ENCODE results near the gene DCAF11. TPM values are rescaled to one million over a fixed set of nuclear protein-coding genes. Genes with fewer than 3 reads are reported as not detected.
A peak's percentile ranks its signal among the peaks of the same experiment; 100 is the strongest.

The DCAF11 gene
- total RNA-seq, 4 donors from 2014 or later, result 55.4 to 114 (median 79.3) TPM

DNA sequence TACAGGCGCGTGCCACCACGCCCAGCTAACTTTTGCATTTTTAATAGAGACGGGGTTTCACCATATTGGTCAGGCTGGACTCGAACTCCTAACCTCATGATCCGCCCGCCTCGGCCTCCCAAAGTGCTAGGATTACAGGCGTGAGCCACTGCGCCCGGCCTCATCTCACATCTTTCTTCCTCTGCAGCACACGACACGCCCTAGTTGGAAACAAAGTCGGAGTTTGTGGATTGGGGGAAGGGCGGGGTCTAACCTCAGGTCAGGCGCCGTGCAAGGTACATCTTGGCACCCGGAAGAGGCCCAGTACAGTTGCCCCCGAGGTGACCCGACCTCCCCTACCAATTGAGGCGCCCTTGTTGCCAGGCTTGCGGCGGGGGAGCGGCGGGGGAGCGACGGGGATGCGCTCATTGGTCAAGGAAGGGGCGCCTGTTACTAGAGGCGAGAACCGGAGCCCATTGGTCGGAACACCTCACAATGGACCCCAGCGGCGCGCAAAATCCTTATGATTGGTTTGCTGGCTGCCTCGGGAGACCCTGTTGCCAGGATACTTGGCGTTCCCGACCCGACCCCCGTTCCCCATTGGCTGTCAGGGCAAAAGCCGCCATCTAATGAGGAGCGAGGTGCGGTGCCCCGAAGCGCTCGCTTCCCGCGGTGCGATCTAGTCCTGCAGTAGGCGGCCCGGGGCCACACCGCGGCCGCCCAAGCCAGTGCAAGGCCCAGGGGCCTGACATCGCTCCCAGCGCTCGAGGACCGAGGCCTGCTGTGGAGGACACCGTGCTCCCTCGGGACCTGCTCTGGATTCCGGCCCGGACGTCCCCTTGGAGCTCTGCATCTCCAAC lies 57.1 kb downstream of the DCAF11 start, which contains the start of gene REC8:
REC8 (plus strand) TSS at position 659 of the 839 bp plus-strand sequence. CDS start 473 bp downstream, outside the sequence.
- Histone ChIP-seq H3K27me3 (no peaks in the 10 kb centered on the region), H3K27ac (peak within 1 kb of the TSS in 3 of 4 donors; percentile 30 to 69 (median 50)), H3K36me3 (peaks cover 0 to 56% (median 5%) of the 10 kb centered on the region in 3 donors), H3K4me3 (peak within 1 kb of the TSS in 3 of 4 donors; percentile 27 to 42 (median 34)), H3K9me3 (no peaks in the 10 kb centered on the region), H3K4me1 (peaks cover 0 to 24% (median 5%) of the 10 kb centered on the region in 3 donors)
- DNase-seq, result no peak
- TF ChIP-seq, protein P1, sequence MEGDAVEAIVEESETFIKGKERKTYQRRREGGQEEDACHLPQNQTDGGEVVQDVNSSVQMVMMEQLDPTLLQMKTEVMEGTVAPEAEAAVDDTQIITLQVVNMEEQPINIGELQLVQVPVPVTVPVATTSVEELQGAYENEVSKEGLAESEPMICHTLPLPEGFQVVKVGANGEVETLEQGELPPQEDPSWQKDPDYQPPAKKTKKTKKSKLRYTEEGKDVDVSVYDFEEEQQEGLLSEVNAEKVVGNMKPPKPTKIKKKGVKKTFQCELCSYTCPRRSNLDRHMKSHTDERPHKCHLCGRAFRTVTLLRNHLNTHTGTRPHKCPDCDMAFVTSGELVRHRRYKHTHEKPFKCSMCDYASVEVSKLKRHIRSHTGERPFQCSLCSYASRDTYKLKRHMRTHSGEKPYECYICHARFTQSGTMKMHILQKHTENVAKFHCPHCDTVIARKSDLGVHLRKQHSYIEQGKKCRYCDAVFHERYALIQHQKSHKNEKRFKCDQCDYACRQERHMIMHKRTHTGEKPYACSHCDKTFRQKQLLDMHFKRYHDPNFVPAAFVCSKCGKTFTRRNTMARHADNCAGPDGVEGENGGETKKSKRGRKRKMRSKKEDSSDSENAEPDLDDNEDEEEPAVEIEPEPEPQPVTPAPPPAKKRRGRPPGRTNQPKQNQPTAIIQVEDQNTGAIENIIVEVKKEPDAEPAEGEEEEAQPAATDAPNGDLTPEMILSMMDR (IDR thresholded peaks at IDR 0.05), result no peak
- TF ChIP-seq POLR2A (IDR thresholded peaks at IDR 0.05), result no peak
- 37 to 73% methylated on average over 4 to 20 of the region's 63 CpGs for WGBS, 2 donors
- intact Hi-C loops (cut with DNase I), result no loop called here

DNA sequence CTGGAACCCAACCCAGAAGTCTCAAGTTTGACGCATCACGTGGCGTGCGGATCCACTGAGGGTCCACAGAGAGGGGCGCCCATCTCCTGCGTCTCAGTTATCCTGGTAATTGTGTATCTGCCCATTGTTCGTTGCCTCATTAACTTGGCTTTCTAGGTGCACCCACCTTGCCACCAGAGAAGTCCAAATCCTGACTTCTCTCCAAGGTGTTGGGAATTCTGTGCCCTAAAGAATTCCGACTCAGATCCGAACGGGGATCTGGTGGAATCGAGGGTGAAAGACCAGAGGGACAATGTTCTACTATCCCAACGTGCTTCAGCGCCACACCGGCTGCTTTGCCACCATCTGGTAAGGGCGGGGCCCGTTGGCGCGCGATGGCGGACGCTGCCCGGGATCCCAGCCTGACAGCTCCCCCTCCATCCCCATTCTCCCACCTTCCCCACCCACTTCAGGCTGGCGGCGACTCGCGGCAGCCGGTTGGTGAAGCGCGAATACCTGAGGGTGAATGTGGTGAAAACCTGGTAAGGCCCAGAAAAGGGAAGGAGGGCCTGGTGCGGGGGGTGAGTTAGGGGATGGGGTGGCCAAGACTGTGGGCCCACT lies 57.8 kb downstream of the DCAF11 start:
- Histone ChIP-seq H3K9me3 (no peaks in the 10 kb centered on the region), H3K27ac (peak overlapping the region in 2 of 4 donors; percentile 50 to 69), H3K36me3 (peaks cover 0 to 56% (median 6%) of the 10 kb centered on the region in 3 donors), H3K27me3 (no peaks in the 10 kb centered on the region), H3K4me3 (peak overlapping the region in 3 of 4 donors; percentile 27 to 42 (median 34)), H3K4me1 (peaks cover 0 to 24% (median 5%) of the 10 kb centered on the region in 3 donors)
- DNase-seq, result no peak
- WGBS, 2 donors, result 51 to 94% methylated on average over 7 to 9 of the region's 30 CpGs
- intact Hi-C loops (cut with DNase I), result no loop called here
- TF ChIP-seq POLR2A (IDR thresholded peaks at IDR 0.05), result no peak
- TF ChIP-seq, protein P1 (IDR thresholded peaks at IDR 0.05), result no peak

DNA sequence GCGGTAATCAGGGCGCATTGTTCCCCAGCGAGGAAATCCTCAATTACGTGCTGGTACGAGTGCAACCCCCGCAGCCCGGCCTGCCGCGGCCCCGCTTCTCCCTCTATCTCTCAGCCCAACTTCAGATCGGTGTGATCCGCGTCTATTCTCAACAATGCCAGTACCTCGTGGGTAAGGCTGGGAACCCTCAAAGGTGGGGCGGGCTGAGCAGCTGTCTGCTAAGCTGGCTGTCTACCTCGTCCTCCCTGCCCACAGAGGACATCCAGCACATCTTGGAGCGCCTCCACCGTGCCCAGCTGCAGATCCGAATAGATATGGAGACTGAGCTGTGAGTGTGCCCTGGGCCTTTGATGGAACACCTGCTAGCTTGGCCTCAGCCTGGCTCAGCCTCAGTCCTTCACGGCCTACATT lies 58.3 kb downstream of the DCAF11 start:
- TF ChIP-seq, protein P1 (IDR thresholded peaks at IDR 0.05), result no peak
- TF ChIP-seq POLR2A (IDR thresholded peaks at IDR 0.05), result no peak
- intact Hi-C loops (cut with DNase I), result no loop called here
- H3K4me3 ChIP-seq, result peak overlapping the region in 1 of 4 donors; percentile 34
- peaks cover 0 to 56% (median 6%) of the 10 kb centered on the region in 3 donors for H3K36me3 ChIP-seq
- H3K27me3 ChIP-seq, result no peaks in the 10 kb centered on the region
- peak overlapping the region in 1 of 4 donors; percentile 69 for H3K27ac ChIP-seq
- H3K9me3 ChIP-seq, result no peaks in the 10 kb centered on the region
- H3K4me1 ChIP-seq, result peaks cover 0 to 24% (median 5%) of the 10 kb centered on the region in 3 donors
- no peak for DNase-seq
- WGBS, 2 donors, result 64 to 79% methylated on average over 6 to 9 of the region's 20 CpGs

Small RNA genes lying within 50 kb of the gene (small RNA-seq; reads per million reads assigned to genes)
- 0 reads per million in 4 donors for gene IRF9
- gene RNA5SP383, result 0.21 to 1.5 (median 1.1) reads per million in 4 donors

Other genes starting within 250 kb of the DCAF11 start
- gene DHRS4, start 161.0 kb upstream of the DCAF11 start, total RNA-seq, result 10 to 100 TPM; 27.5 to 46.0 (median 38.0) TPM
- 10 to 100 TPM in 3 of 4 donors, 1 to 10 TPM in 1; 9.4 to 35.6 (median 27.2) TPM for gene DHRS4L2, start 125.8 kb upstream of the DCAF11 start, total RNA-seq
- gene CARMIL3, start 62.8 kb upstream of the DCAF11 start, total RNA-seq, result 1 to 10 TPM in 2 of 4 donors, under 1 TPM in 2; 0.38 to 1.2 (median 0.86) TPM
- gene CPNE6, start 43.2 kb upstream of the DCAF11 start, total RNA-seq, result not detected
- 10 to 100 TPM; 10.5 to 13.5 (median 12.8) TPM for gene PCK2, start 20.5 kb upstream of the DCAF11 start, total RNA-seq
- gene NRL, start 172 bp downstream of the DCAF11 start, total RNA-seq, result 1 to 10 TPM in 3 of 4 donors, under 1 TPM in 1; 0.79 to 4.5 (median 3.3) TPM
- 1 to 10 TPM in 1 of 4 donors, under 1 TPM in 2, not detected in 1; 0.42 to 3.7 (median 0.95) TPM for gene FITM1, start 15.9 kb downstream of the DCAF11 start, total RNA-seq
- gene PSME1, start 21.4 kb downstream of the DCAF11 start, total RNA-seq, result 100 to 1,000 TPM; 100 to 256 (median 116) TPM
- gene EMC9, start 26.8 kb downstream of the DCAF11 start, total RNA-seq, result 10 to 100 TPM in 3 of 4 donors, 1 to 10 TPM in 1; 6.0 to 12.1 (median 10.9) TPM
- gene PSME2, start 31.8 kb downstream of the DCAF11 start, total RNA-seq, result 100 to 1,000 TPM in 1 of 4 donors, 10 to 100 TPM in 3; 44.4 to 110 (median 77.2) TPM
- gene RNF31, start 32.7 kb downstream of the DCAF11 start, total RNA-seq, result 10 to 100 TPM; 26.8 to 35.6 (median 32.4) TPM
- gene IRF9, start 46.5 kb downstream of the DCAF11 start, total RNA-seq, result 10 to 100 TPM; 21.9 to 52.2 (median 45.9) TPM
- gene REC8, start 57.3 kb downstream of the DCAF11 start, total RNA-seq, result 1 to 10 TPM in 3 of 4 donors, under 1 TPM in 1; 0.47 to 7.4 (median 3.0) TPM
- 10 to 100 TPM; 32.9 to 55.1 (median 40.4) TPM for gene IPO4, start 74.0 kb downstream of the DCAF11 start, total RNA-seq
- gene TM9SF1, start 80.7 kb downstream of the DCAF11 start, total RNA-seq, result 10 to 100 TPM; 36.4 to 51.3 (median 44.6) TPM
- not detected for gene TSSK4, start 90.9 kb downstream of the DCAF11 start, total RNA-seq
- 10 to 100 TPM; 23.6 to 80.7 (median 62.8) TPM for gene CHMP4A, start 98.7 kb downstream of the DCAF11 start, total RNA-seq
- gene MDP1, start 101.3 kb downstream of the DCAF11 start, total RNA-seq, result 10 to 100 TPM in 2 of 4 donors, 1 to 10 TPM in 2; 1.4 to 12.4 (median 8.6) TPM
- 100 to 1,000 TPM in 3 of 4 donors, 10 to 100 TPM in 1; 93.1 to 182 (median 121) TPM for gene NEDD8, start 117.6 kb downstream of the DCAF11 start, total RNA-seq
- 10 to 100 TPM; 18.5 to 47.7 (median 33.1) TPM for gene GMPR2, start 118.2 kb downstream of the DCAF11 start, total RNA-seq
- gene TINF2, start 127.8 kb downstream of the DCAF11 start, total RNA-seq, result 10 to 100 TPM; 46.3 to 94.3 (median 56.1) TPM
- 1,000 to 10,000 TPM in 2 of 4 donors, 100 to 1,000 TPM in 2; 566 to 1,879 (median 1,037) TPM for gene TGM1, start 148.4 kb downstream of the DCAF11 start, total RNA-seq
- gene RABGGTA, start 156.8 kb downstream of the DCAF11 start, total RNA-seq, result 100 to 1,000 TPM in 2 of 4 donors, 10 to 100 TPM in 2; 68.9 to 171 (median 108) TPM
- gene DHRS1, start 185.0 kb downstream of the DCAF11 start, total RNA-seq, result 100 to 1,000 TPM in 2 of 4 donors, 10 to 100 TPM in 2; 81.6 to 164 (median 101) TPM
- gene NOP9, start 185.1 kb downstream of the DCAF11 start, total RNA-seq, result 10 to 100 TPM; 18.0 to 29.8 (median 25.0) TPM
- gene CIDEB, start 193.2 kb downstream of the DCAF11 start, total RNA-seq, result 10 to 100 TPM; 18.3 to 41.4 (median 30.4) TPM
- gene LTB4R2, start 195.4 kb downstream of the DCAF11 start, total RNA-seq, result 100 to 1,000 TPM in 3 of 4 donors, 10 to 100 TPM in 1; 66.0 to 169 (median 123) TPM
- gene LTB4R, start 196.7 kb downstream of the DCAF11 start, total RNA-seq, result 10 to 100 TPM; 47.9 to 99.9 (median 85.4) TPM
- gene ADCY4, start 220.3 kb downstream of the DCAF11 start, total RNA-seq, result 10 to 100 TPM in 2 of 4 donors, 1 to 10 TPM in 2; 3.1 to 23.1 (median 11.7) TPM
- gene RIPK3, start 225.2 kb downstream of the DCAF11 start, total RNA-seq, result 10 to 100 TPM; 10.3 to 21.4 (median 12.7) TPM

All from esophagus squamous epithelium (tissue), 5 donors.